HPDE6-E6E7 (cell line): Measurements from ENCODE around the gene TMTC1.
"Not testable (repeated sequence)": the region's sequence is repeated elsewhere in the genome, so short reads cannot be mapped to it uniquely, and the experiment has no call there.

Experiments used
- DNase-seq: peaks from one replicate; pipeline ENCODE4 v3.0.0; 2011; ENCODE audit warnings: missing footprints; ENCODE audit errors: extremely low spot score

Gene TMTC1

GRCh38 chr12:29667011-29667410, 116.7 kb downstream of the TMTC1 start:
- no peak for DNase-seq

DNA sequence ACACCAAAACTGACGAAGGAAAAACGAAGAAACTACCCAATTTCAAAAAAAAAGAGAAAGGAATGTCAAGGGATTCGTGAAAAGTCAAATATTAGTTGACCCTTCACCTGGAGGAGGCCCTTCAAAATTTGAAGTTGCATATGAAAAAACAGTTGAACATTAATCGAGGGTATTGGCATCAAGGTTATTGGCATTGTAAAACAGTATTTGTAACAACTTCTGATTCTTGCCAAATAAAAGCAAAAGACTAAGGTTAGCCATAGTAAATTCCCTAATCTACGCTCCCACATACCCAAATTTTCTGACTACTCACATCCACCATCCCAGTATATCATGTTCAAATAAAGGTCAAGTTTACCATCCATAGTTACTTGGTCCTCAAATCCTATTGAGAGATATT, 118.6 kb downstream of the TMTC1 start:
- DNase-seq, result no peak

DNA sequence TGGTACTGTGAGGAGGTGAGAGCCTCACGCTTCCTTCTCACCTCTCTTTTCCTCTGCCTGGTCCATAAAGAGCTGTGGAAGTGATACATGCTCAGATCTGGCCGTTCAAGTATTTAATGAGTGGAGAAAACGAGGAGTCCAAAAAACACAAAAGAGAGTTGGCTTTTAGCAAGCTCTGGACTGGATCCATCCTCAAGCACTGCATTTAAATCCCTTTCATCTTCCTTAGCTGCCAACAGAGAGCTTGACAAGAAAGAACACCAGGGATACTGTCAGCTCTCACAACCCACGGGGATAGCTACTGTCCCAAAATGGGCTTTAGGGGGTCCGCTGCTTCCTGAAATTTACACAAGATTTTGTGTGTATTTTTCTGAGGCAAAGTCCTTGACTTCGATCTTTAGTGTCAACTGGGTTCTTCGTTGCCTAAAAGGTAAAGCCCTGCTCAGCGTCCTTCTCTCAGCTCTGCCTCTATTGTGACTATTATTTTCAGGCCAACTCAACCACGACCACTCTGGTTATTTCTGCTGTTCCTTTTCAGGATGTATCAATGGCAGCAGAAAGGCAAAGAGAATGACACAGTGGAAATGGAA, 120.9 kb downstream of the TMTC1 start:
- no peak for DNase-seq

DNA sequence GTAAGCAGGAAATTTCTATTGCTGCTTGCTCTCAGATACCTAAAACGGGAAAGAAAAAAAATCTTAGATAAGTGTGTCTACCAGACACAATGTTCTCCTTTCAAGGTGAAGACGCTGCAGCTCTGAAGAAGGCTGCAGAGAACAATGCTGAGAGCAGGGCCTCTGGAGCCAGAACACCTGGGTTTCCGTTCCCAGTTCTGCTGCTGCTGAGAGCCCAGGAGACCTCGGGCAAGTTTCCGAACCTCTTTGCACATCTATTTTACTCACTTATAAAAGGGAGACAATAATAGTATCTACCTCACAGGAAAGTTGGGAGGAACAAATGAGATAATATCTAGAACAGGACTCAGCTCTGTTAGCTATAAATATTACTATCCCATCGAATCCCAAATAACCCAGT, 122.9 kb downstream of the TMTC1 start:
- DNase-seq, result no peak

DNA sequence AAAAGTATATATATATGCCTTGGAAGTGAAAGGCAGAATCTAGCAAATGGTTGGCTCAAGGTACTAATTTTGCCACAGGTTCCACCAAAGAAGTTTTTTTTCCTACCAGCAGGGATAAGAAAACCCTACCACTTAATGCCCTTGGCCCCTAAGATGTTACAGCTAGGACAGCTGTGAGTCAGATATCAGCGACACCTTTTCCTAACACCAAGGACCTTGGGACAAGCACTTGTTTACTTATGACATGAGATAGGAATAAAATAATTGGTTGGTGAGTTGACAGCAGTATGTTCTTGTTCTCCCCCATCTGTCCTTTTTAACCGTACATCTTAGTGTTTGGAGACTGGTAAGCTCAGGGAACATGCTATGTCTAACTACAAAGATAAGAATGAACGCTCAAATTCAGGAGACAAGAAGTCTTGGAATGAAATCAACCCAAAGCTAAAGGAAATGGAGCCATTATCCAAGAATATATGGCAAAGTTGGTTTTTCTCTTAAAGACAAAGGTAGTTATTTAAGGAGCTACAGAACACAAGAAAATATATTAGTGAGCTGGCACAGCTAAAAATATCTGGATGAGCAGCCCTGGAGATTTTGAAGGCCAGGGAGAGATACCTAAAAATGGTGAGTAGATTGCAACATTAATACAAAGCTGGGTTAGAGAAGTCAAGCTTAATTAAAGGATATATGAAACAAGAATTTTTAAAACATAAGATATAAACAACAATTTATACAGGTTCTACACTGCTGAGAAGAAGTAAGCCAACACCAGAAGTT, 126.8 kb downstream of the TMTC1 start:
- no peak for DNase-seq

DNA sequence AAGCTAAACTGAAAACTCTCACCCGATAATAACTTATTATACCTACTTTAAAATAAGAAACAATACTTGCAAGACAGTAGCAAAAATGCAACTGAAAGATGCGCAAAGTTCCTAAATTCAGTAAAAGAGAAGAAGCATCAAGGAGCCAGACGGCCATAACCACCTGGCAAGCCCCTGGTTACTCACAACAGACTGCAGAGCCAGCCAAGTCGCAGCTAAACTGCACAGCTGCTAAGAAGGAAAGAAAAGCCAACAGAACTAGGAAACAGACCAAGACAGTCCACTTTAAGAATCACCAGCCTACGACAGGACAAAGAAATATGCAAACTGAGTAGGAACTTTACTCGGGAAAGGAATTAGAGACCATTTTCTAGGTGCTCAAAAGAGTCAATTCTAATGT, 127.9 kb downstream of the TMTC1 start:
- no peak for DNase-seq

- no peak for DNase-seq
Measured at GRCh38 chr12:29653286-29653685, 130.5 kb downstream of the TMTC1 start.

- DNase-seq, result no peak
Measured at GRCh38 chr12:29650371-29650770, 133.4 kb downstream of the TMTC1 start.

- no peak for DNase-seq
Measured at GRCh38 chr12:29649722-29650121, 134.0 kb downstream of the TMTC1 start.

DNA sequence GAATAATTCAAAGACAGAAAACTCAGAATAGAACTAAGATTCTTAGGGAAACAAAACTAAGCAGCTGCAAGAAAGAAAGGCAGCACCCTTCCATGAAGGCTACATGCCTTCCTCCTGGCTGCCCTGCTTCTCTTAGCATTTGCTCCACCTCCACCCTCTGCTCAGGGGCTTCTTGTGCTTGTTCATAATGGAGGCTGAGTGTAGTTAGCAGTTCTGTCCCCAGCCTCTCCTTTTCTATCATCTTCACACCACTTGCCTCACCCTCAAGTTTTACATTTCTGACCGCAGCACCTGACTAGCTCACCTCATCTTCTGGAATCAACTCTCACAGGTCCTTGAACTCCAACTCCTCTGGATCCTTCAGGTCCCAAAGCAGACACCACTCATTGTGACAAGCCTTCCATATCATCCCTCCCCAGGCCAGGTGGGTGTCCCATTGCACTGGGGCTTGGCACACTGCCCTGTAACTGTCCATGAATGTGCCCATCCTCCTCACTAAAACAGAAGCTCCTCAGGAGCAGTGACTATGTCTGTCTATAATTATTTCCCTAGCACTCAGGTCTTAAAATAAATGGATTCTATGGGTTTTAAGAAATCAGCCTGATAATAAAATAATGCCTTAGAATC, 139.1 kb downstream of the TMTC1 start:
- no peak for DNase-seq

DNA sequence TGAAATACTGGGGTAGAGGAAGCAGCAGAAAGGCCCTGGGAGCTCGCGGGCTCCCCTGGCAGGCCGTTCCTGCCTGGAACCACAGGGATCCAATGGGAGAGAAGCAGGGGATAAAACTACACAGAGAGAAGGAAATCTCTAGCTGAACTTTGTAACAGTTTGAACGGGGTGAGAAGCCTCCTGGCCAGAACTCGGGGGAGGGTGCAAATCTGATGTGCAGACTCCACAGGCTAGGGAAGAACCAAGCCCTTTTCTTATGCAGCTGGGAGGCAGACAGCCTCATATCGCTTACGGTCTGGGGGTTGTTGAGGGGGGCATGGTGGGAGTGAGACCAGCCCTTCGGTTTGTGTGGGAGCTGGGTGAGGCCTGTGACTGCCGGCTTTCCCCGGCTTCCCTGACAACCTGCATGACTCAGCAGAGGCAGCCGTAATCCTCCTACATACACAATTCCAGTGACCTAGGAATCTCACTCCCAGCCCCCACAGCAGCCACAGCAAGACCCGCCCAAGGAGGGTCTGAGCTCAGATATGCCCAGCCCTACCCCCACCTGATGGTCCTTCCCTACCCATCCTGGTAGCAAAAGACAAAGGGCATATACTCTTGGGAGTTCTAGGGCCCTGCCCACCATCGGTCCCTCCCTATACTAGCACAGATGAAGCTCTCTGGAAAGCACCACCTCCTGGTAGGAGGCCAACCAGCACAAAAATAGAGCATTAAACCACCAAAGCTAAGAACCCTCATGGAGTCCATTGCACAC, 143.0 kb downstream of the TMTC1 start:
- no peak for DNase-seq

- no peak for DNase-seq
Measured at GRCh38 chr12:29639893-29640495, 143.7 kb downstream of the TMTC1 start.

DNA sequence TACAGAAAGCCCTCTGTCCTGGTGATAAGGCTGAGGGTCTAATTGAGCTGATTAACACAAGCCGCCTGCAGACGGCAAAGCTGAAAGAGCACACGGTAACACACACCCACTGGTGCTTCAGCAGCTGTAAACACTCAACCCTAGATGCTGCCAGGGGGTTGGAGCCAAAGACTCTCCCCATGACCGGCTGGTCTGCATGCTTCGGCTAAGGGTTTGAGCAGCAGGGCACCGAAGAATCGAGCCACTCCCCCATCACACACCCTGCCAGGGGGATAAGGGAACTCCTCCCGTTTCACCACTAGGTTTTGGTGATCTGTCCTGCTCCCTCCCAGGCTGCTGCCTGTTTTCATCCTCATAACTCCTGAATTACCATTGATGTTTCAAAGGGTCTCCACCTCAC, 145.2 kb downstream of the TMTC1 start:
- DNase-seq, result no peak

DNA sequence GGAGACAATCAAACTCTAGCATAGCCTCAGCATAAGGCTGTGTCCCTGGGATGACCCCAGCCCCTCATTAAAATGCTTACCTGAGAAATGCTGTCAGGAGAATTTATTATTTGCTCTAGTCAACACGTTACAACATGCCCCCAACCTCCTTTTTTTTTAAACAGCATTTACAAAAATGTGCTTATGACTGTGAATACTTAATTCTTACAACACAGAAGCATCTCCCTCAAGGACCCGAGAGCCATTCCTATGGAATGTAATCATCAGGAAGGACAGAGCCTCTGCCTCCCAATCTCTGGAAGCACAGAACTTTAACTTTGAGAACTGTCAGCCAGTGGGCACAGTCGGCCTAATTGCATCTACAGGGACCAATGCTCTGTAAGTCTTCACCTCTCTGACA, 149.7 kb downstream of the TMTC1 start:
- DNase-seq, result no peak

- DNase-seq, result not testable (repeated sequence)
Measured at GRCh38 chr12:29630164-29630563, 153.6 kb downstream of the TMTC1 start.

DNA sequence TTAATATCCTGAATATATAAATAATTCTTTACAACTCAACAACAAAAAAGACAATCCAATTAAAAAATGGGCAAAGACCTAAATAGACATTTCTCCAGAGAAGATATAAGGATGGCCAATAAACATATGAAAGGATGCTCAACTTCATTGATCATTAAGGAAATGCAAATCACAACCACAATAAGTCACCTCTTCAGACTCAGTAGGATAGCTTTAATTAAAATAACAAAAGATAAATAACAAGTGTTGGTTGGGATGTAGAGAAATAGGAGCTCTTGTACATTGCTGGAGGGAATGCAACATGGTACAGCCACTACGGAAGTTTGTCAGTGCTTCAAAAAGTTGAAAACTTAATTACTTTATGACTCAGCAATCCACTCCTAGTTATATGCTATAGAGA, 156.5 kb downstream of the TMTC1 start:
- DNase-seq, result no peak

GRCh38 chr12:29625359-29625953, 158.3 kb downstream of the TMTC1 start:
- DNase-seq, result no peak

DNA sequence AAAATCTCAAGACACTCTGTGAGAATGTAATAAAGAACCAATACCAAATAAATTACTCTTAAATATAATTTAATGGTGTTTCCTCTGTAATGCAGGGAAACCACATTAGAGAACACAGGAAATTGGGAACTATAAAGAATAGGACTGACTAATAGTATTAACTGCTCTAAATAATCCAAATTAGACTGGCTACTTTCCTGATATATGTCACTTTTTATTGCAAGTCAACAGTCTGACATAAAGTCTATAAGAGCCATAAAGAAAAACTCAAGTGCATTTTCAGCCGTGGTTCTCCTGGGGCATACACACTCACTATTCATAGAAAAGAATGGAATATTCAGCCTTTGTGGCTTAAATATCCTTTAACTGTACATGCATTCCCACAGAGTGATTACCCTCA, 161.5 kb downstream of the TMTC1 start:
- DNase-seq, result no peak

DNA sequence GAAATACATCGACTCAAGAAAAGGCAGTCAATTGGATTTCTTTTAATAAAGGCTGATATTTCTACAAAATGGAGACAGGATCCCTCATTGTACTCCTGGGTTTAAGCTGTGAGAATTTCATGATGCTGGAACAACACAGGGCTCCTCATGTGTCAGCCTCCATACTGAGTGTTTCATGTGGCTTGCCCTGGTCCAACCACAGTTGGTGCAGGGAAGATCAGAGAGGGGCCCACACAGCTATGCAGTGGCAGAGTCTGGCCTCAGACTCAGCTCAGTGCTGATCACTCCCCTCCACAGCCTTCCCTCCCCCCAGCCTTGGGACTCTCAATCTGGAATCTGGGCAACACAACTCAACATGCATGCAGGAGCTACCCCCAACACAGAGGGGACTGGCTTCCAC, 163.7 kb downstream of the TMTC1 start:
- no peak for DNase-seq

DNA sequence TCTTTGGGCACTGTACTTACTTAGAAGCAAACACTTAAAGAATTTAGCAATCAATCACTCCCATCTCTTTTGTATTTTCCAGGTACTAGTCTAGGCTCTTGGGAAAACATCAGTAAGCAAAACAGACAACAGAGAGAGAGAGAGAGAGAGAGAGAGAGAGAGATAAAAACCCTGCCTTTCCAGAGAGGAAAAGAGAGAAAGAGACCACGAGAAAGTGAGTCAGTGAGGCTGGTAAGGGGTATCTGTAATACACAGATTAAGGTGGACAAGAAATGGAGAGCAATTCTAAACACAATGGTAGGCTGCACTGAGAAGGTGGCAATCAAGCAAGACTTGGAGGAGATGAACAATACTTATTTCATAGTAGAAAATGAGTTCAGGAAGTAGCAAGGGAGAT, 166.3 kb downstream of the TMTC1 start:
- no peak for DNase-seq

DNA sequence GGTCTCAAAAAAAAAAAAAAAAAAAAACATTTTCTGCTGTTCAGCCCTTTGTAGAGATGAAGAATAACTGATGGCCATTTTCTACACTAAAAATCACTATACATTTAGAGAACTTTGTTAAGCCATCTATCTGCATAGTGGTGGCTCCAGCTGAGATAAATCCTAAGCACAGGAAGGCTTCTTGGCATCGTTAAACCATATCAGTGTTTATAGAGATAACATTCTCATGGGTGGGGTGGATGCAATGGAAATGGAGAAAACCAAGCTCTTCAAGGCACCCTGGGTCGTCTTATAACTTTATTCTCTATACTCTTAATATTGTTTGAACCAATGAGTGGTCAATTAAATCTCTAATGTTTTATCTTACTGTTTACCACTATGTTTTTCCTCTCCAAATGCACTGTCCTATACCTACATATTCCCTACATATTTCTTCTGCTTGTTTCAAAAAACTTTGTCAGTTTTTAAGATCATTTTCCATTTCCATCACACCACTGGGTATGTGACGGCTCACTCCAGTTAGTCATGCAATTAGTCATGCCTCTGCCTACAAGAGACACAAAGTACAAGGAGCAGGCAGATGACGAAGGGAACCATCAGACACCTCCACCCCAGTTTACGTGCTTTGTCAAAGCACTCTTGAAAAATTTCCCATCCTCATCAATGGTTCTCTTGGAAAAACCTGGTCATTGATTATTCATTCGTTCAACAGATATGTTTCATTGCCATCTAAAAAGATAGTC, 166.9 kb downstream of the TMTC1 start:
- peak; percentile 66 for DNase-seq
